GM20431 (cell line): ENCODE data around the gene NUP35.
"Not testable (repeated sequence)": the region's sequence is repeated elsewhere in the genome, so short reads cannot be mapped to it uniquely, and the experiment has no call there.

Experiments used
- in situ Hi-C: fragments of 300-500 bp; cut with MseI, MboI; formaldehyde crosslinking; loops from one replicate; pipeline ENCODE4 v1.15.0; 2020; ENCODE audit warnings: low sequenced_read_pairs; ENCODE audit not compliant: unreplicated experiment

Gene NUP35

GRCh38 chr2:183126635-183127034 is 2.4 kb downstream of the NUP35 start:
- in situ Hi-C loops: no loop called here

GRCh38 chr2:183134016-183134415 is 9.8 kb downstream of the NUP35 start:
- in situ Hi-C loops: no loop called here

GRCh38 chr2:183148955-183149354 is 24.7 kb downstream of the NUP35 start:
- in situ Hi-C loops: no loop called here

GRCh38 chr2:183149489-183149888 is 25.2 kb downstream of the NUP35 start:
- in situ Hi-C loops: no loop called here

- in situ Hi-C loops: not testable (repeated sequence)
These were observed 28.0 kb downstream of the NUP35 start for GRCh38 chr2:183152280-183152679.

GRCh38 chr2:183153967-183154366 is 29.7 kb downstream of the NUP35 start:
- in situ Hi-C loops: no loop called here

GRCh38 chr2:183154772-183155171 is 30.5 kb downstream of the NUP35 start:
- in situ Hi-C loops: not testable (repeated sequence)

GRCh38 chr2:183157131-183157530 is 32.9 kb downstream of the NUP35 start:
- in situ Hi-C loops: no loop called here

- in situ Hi-C loops: no loop called here
These were observed 38.1 kb downstream of the NUP35 start for GRCh38 chr2:183162362-183162761.

- in situ Hi-C loops: no loop called here
These were observed 39.8 kb downstream of the NUP35 start for GRCh38 chr2:183163821-183164649.

GRCh38 chr2:183164650-183165015 is 40.4 kb downstream of the NUP35 start:
- in situ Hi-C loops: no loop called here

- in situ Hi-C loops: no loop called here
These were observed 42.0 kb downstream of the NUP35 start for GRCh38 chr2:183166210-183166609.

- in situ Hi-C loops: not testable (repeated sequence)
These were observed 42.7 kb downstream of the NUP35 start for GRCh38 chr2:183166976-183167375.

- in situ Hi-C loops: no loop called here
These were observed 48.1 kb downstream of the NUP35 start for GRCh38 chr2:183172220-183172887.

GRCh38 chr2:183179156-183179555 is 54.9 kb downstream of the NUP35 start:
- in situ Hi-C loops: no loop called here

- in situ Hi-C loops: no loop called here
These were observed 61.3 kb downstream of the NUP35 start for GRCh38 chr2:183185534-183185933.

- in situ Hi-C loops: no loop called here
These were observed 62.1 kb downstream of the NUP35 start for GRCh38 chr2:183186296-183186695.

GRCh38 chr2:183186766-183187165 is 62.5 kb downstream of the NUP35 start:
- in situ Hi-C loops: no loop called here

- in situ Hi-C loops: no loop called here
These were observed 68.1 kb downstream of the NUP35 start for GRCh38 chr2:183192343-183192742.

- in situ Hi-C loops: no loop called here
These were observed 69.7 kb downstream of the NUP35 start for GRCh38 chr2:183193904-183194303.

- in situ Hi-C loops: no loop called here
These were observed 71.2 kb downstream of the NUP35 start for GRCh38 chr2:183195397-183195796.

GRCh38 chr2:183195998-183196409 is 71.8 kb downstream of the NUP35 start:
- in situ Hi-C loops: no loop called here
